Epithelial cell of esophagus (primary cell): Measurements from ENCODE around the gene LEMD1.

Source experiments
- DNase-seq: peaks from one replicate; pipeline ENCODE4 v3.0.0; 2010; ENCODE audit warnings: low read depth
- H3K4me3 ChIP-seq: 2 replicates; pipeline ENCODE4 v1.5.1; 2011; ENCODE audit warnings: mild to moderate bottlenecking, low read length, control low read depth
- CTCF ChIP-seq: IDR thresholded peaks from 2 replicates; pipeline ENCODE4 v1.5.1; 2011; ENCODE audit warnings: low read depth, mild to moderate bottlenecking, low read length, control low read depth, inconsistent platforms; ENCODE audit not compliant: insufficient read depth; ENCODE audit errors: missing control alignments

LEMD1 gene

GRCh38 chr1:205360891-205361290, 61.0 kb downstream of the LEMD1 start:
- H3K4me3 ChIP-seq, result no peak overlapping the region
- no peak for TF ChIP-seq CTCF
- no peak for DNase-seq

- no peak for TF ChIP-seq CTCF
- DNase-seq, result no peak
- H3K4me3 ChIP-seq, result no peak overlapping the region
These were observed 61.9 kb downstream of the LEMD1 start for GRCh38 chr1:205359771-205360565.

GRCh38 chr1:205358579-205358978, 63.3 kb downstream of the LEMD1 start:
- DNase-seq, result no peak
- no peak overlapping the region for H3K4me3 ChIP-seq
- no peak for TF ChIP-seq CTCF

- no peak overlapping the region for H3K4me3 ChIP-seq
- DNase-seq, result no peak
- TF ChIP-seq CTCF, result no peak
These were observed 64.3 kb downstream of the LEMD1 start for GRCh38 chr1:205357567-205357966.

GRCh38 chr1:205356440-205357139, 65.3 kb downstream of the LEMD1 start, which contains the start of gene KLHDC8A:
Gene KLHDC8A (minus strand): TSS chr1:205356922. CDS start chr1:205343604, 13,318 bp downstream.
- DNase-seq, result no peak
- TF ChIP-seq CTCF, result no peak
- H3K4me3 ChIP-seq, result no peak within 1 kb of the TSS

GRCh38 chr1:205355075-205355453, 66.8 kb downstream of the LEMD1 start:
- no peak for TF ChIP-seq CTCF
- H3K4me3 ChIP-seq, result no peak overlapping the region
- DNase-seq, result peak; percentile 43
